PC-3 (cell line): ENCODE data around the gene MYOF. TPM values are rescaled to one million over a fixed set of nuclear protein-coding genes. Genes with fewer than 3 reads are reported as not detected.

ENCODE experiments used
- ATAC-seq: fragments of 200-7000 bp; cut with Tn5 transposase; 2 replicates; pipeline ENCODE4 v1.9.1; 2020; ENCODE audit warnings: mild to moderate bottlenecking, moderate library complexity
- BruUV-seq: library from RNA; stranded (reverse); fragments of 400-500 nt; replicated peaks from 2 replicates; lab custom pipeline; 2021; lab: Mats Ljungman, UMichigan
- CTCF ChIA-PET: fragments of 300-600 bp; sonication (Branson Sonifier 250); formaldehyde crosslinking; loops from one replicate; lab custom pipeline; 2022; ENCODE audit warnings: antibody characterized with exemption; lab: Charles Lee
- POLR2A ChIA-PET: fragments of 300-600 bp; sonication (Branson Sonifier 250); formaldehyde crosslinking; loops from one replicate; lab custom pipeline; 2022; ENCODE audit warnings: antibody characterized with exemption; ENCODE audit not compliant: unreplicated experiment; lab: Charles Lee
- DNase-seq: peaks from one replicate; pipeline ENCODE4 v3.0.0-alpha.2; 2015
- H2AFZ ChIP-seq: fragments of 300-600 bp; sonication (generic); 2 replicates; pipeline ENCODE4 v1.6.0; 2016; ENCODE audit warnings: antibody characterized with exemption, low read length
- H3F3A ChIP-seq: fragments of 300-600 bp; sonication (generic); one replicate; pipeline ENCODE4 v1.6.0; 2017; ENCODE audit warnings: antibody characterized with exemption, low read length, control low read depth, mild to moderate bottlenecking; ENCODE audit not compliant: unreplicated experiment
- H3K27ac ChIP-seq: fragments of 300-600 bp; sonication (generic); 2 replicates; pipeline ENCODE4 v1.5.1; 2016; ENCODE audit warnings: mild to moderate bottlenecking, low read length
- H3K27me3 ChIP-seq: fragments of 300-600 bp; sonication (generic); 2 replicates; pipeline ENCODE4 v1.6.1; 2016; ENCODE audit warnings: low read length, mixed read lengths
- H3K36me3 ChIP-seq: fragments of 300-600 bp; sonication (generic); 2 replicates; pipeline ENCODE4 v1.6.1; 2016; ENCODE audit warnings: low read depth, mixed run types, low read length, mixed read lengths
- H3K4me1 ChIP-seq: fragments of 300-600 bp; sonication (generic); 2 replicates; pipeline ENCODE4 v1.5.1; 2016; ENCODE audit warnings: low read length; ENCODE audit not compliant: insufficient read depth
- H3K4me2 ChIP-seq: fragments of 300-600 bp; sonication (generic); 2 replicates; pipeline ENCODE4 v1.6.0; 2016; ENCODE audit warnings: low read length
- H3K4me3 ChIP-seq: fragments of 300-600 bp; sonication (generic); 2 replicates; pipeline ENCODE4 v1.5.1; 2016; ENCODE audit warnings: mild to moderate bottlenecking, low read length, mixed read lengths
- H3K79me2 ChIP-seq: fragments of 300-600 bp; sonication (generic); 2 replicates; pipeline ENCODE4 v1.6.1; 2017; ENCODE audit warnings: low read length, mixed read lengths
- H3K9ac ChIP-seq: fragments of 300-600 bp; sonication (generic); 2 replicates; pipeline ENCODE4 v1.6.0; 2016; ENCODE audit warnings: mild to moderate bottlenecking, low read length
- H3K9me2 ChIP-seq: fragments of 300-600 bp; sonication (generic); replicated peaks from 2 replicates; pipeline ENCODE4 v1.6.1; 2016; ENCODE audit warnings: mixed run types, low read length, mixed read lengths
- H3K9me3 ChIP-seq: fragments of 300-600 bp; sonication (generic); 2 replicates; pipeline ENCODE4 v1.6.1; 2016; ENCODE audit warnings: low read length, mixed read lengths
- H4K20me1 ChIP-seq: fragments of 300-600 bp; sonication (generic); 2 replicates; pipeline ENCODE4 v1.6.1; 2016; ENCODE audit warnings: low read length, mixed read lengths
- EZH2 ChIP-seq: fragments of 300-600 bp; sonication (generic); IDR thresholded peaks from one replicate; pipeline ENCODE4 v1.6.1; 2017; ENCODE audit warnings: antibody characterized with exemption, mild to moderate bottlenecking, low read length; ENCODE audit not compliant: unreplicated experiment
- EZH2phosphoT487 ChIP-seq: fragments of 300-600 bp; sonication (generic); IDR thresholded peaks from 2 replicates; pipeline ENCODE4 v1.6.1; 2018; ENCODE audit warnings: mild to moderate bottlenecking, antibody characterized with exemption, low read length, borderline replicate concordance
- intact Hi-C: fragments of 100-400 bp; cut with micrococcal nuclease; formaldehyde crosslinking; loops from 2 replicates; pipeline ENCODE4 v1.9.0; 2023
- total RNA-seq: library from RNA; depleted of rRNA; stranded (reverse); fragments of >200 nt; gene quantifications from 2 replicates; pipeline ENCODE4 v1.2.3, GENCODE V29; 2014
- TF ChIP-seq, protein P1 (sequence below): fragments of 300-600 bp; sonication (generic); conservative IDR thresholded peaks from 2 replicates; pipeline ENCODE4 v1.5.1; 2017; ENCODE audit warnings: antibody characterized with exemption, low read depth, mild to moderate bottlenecking, low read length

The MYOF gene
- total RNA-seq, 1 experiment from 2014 or later: 174 TPM

DNA sequence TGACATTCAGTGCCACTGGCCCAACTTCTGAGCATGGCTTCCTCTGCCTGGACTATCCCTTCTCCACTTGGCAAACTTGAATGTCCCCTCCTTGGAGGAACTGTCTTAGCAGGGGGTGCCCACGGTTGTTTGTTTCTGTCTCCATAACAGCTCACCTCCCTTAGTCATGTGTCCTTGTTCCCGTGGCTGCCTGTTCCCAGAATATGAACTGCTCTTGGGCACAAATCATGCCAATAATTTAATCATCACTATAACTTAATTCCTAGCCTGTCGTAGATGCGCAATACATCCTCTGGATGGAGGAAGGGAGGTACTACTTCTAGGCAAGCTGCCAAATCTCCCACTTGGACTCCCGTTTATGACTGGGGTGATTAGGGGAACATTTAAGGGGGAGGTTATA is 173.1 kb downstream of the MYOF start:
- Histone ChIP-seq H3K9me2 (no peaks in the 10 kb centered on the region), H2AFZ (no peak overlapping the region), H3K27me3 (no peaks in the 10 kb centered on the region), H4K20me1 (no peaks in the 10 kb centered on the region), H3K9ac (no peak overlapping the region), H3K4me2 (no peak overlapping the region), H3F3A (no peaks in the 10 kb centered on the region), H3K79me2 (no peaks in the 10 kb centered on the region), H3K27ac (no peak overlapping the region), H3K9me3 (no peaks in the 10 kb centered on the region), H3K4me3 (no peak overlapping the region), H3K4me1 (no peaks in the 10 kb centered on the region), H3K36me3 (peaks cover 44% of the 10 kb centered on the region)
- ChIA-PET CTCF (no interaction called here), POLR2A (no interaction called here)
- TF ChIP-seq, protein P1, sequence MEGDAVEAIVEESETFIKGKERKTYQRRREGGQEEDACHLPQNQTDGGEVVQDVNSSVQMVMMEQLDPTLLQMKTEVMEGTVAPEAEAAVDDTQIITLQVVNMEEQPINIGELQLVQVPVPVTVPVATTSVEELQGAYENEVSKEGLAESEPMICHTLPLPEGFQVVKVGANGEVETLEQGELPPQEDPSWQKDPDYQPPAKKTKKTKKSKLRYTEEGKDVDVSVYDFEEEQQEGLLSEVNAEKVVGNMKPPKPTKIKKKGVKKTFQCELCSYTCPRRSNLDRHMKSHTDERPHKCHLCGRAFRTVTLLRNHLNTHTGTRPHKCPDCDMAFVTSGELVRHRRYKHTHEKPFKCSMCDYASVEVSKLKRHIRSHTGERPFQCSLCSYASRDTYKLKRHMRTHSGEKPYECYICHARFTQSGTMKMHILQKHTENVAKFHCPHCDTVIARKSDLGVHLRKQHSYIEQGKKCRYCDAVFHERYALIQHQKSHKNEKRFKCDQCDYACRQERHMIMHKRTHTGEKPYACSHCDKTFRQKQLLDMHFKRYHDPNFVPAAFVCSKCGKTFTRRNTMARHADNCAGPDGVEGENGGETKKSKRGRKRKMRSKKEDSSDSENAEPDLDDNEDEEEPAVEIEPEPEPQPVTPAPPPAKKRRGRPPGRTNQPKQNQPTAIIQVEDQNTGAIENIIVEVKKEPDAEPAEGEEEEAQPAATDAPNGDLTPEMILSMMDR: no peak
- TF ChIP-seq EZH2phosphoT487 (no peak), EZH2 (no peak)
- no TSS peak for BruUV-seq
- intact Hi-C loops: no loop called here
- DNase-seq (no peak), ATAC-seq (no peak)

DNA sequence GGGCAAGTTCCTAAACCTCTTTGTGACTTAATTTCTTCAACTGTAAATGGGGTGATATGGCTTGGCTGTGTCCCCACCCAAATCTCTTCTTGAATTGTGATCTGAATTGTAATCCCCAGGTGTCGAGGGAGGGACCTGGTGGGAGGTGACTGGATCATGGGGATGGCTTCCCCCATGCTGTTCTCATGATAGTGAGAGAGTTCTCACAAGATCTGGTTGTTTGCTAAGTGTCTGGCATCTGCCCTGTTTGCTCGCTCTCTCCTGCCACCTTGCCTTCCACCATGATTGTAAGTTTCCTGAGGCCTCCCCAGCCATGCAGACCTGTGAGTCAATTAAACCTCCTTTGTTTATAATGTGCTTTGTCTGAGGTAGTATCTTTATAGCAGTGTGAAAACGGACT is 177.0 kb downstream of the MYOF start:
- ChIA-PET POLR2A (no interaction called here), CTCF (no interaction called here)
- no peak overlapping the region for H3K4me3 ChIP-seq
- DNase-seq (no peak), ATAC-seq (no peak; the same call in 1 of the 2 replicates)
- no peaks in the 10 kb centered on the region for H4K20me1 ChIP-seq
- no peaks in the 10 kb centered on the region for H3K27me3 ChIP-seq
- H3K79me2 ChIP-seq: no peaks in the 10 kb centered on the region
- H3K9me2 ChIP-seq: no peaks in the 10 kb centered on the region
- H3F3A ChIP-seq: no peaks in the 10 kb centered on the region
- H3K27ac ChIP-seq: no peak overlapping the region
- no peak overlapping the region for H3K9ac ChIP-seq
- no peaks in the 10 kb centered on the region for H3K9me3 ChIP-seq
- H3K36me3 ChIP-seq: peaks cover 23% of the 10 kb centered on the region
- intact Hi-C loops: no loop called here
- H2AFZ ChIP-seq: no peak overlapping the region
- TF ChIP-seq EZH2phosphoT487 (no peak), EZH2 (no peak)
- TF ChIP-seq, protein P1: no peak
- H3K4me1 ChIP-seq: no peaks in the 10 kb centered on the region
- BruUV-seq: TSS peak; percentile 8
- no peak overlapping the region for H3K4me2 ChIP-seq

DNA sequence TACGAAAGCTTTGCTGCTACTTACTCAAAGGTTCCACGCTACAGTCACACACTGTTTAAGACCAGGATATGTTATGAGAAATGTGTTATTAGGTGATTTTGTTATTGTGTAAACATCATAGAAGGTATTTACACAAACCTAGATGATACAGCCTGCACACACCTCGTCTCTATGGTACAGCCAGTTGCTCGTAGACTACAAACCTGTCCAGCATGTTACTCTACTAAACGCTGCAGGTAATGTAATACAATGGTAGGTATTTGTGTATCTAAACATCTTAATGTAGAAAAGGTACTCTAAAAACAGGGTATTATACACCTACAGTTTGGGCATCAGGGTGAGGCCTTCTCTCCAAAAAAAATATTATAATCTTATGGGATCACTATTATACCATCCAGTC is 181.2 kb downstream of the MYOF start:
- CTCF ChIA-PET: no interaction called here

More for the DNA sequence above, 181.2 kb downstream of the MYOF start:
- Histone ChIP-seq H4K20me1 (no peaks in the 10 kb centered on the region), H3K4me3 (no peak overlapping the region), H2AFZ (no peak overlapping the region), H3K36me3 (no peaks in the 10 kb centered on the region; the same call in 1 of the 2 replicates), H3F3A (no peaks in the 10 kb centered on the region), H3K27ac (no peak overlapping the region), H3K27me3 (no peaks in the 10 kb centered on the region), H3K4me1 (no peaks in the 10 kb centered on the region), H3K9me3 (no peaks in the 10 kb centered on the region), H3K79me2 (no peaks in the 10 kb centered on the region), H3K9me2 (no peaks in the 10 kb centered on the region), H3K4me2 (no peak overlapping the region), H3K9ac (no peak overlapping the region)
- DNase-seq (no peak), ATAC-seq (no peak)
- no peak for TF ChIP-seq EZH2phosphoT487
- TF ChIP-seq, protein P1: no peak
- no peak for TF ChIP-seq EZH2
- intact Hi-C loops: no loop called here
- POLR2A ChIA-PET: no interaction called here
- no TSS peak for BruUV-seq
